ENCODE data around the gene RNASEH2C. TPM values are rescaled to one million over a fixed set of nuclear protein-coding genes. Genes with fewer than 3 reads are reported as not detected.

The RNASEH2C gene
- total RNA-seq, 1 experiment from 2014 or later = 96.2 TPM

DNA sequence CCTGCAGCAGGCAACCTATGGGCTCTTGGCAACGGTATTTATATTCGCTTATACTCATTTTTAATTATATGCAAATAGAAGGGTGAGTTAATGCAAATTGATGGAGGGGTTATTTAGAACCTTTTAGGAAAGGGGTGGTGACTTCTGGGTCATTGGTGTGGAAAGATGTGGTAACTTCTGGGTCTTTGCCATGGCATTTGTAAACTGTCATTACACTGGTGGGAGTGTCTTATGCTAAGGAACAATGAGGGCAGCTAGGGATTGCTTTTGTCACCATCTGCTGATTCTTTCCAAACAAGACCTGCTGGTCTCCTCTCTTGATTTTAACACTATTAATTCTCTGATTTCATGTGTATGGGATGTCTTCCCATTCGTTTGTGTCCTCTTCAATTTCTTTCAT lies 20.2 kb downstream of the RNASEH2C start:
- no peak for ATAC-seq
- POLR2A ChIA-PET (ENCODE audit: unreplicated experiment) = no interaction called here
- H3K27me3 ChIP-seq (ENCODE audit: low read length) = peaks cover 9% of the 10 kb centered on the region; the same call in 1 of the 2 replicates
- intact Hi-C loops (cut with micrococcal nuclease) = no loop called here
- CTCF ChIA-PET = no interaction called here
- TF ChIP-seq EZH2 (IDR thresholded peaks at IDR 0.05; ENCODE audit: low read length, unreplicated experiment) = no peak
- TF ChIP-seq CTCF (conservative IDR thresholded peaks at IDR 0.05; ENCODE audit: low read depth, low read length) = no peak
- no peak for TF ChIP-seq EZH2phosphoT487 (IDR thresholded peaks at IDR 0.05; ENCODE audit: borderline replicate concordance, low read length)
- no peak overlapping the region for H2AFZ ChIP-seq (ENCODE audit: low read length)
- no peak overlapping the region for H3K4me3 ChIP-seq (ENCODE audit: low read length)
- H3K4me2 ChIP-seq (ENCODE audit: low read length) = no peak overlapping the region
- H3K9me3 ChIP-seq (ENCODE audit: low read length) = no peaks in the 10 kb centered on the region
- H3K4me1 ChIP-seq (ENCODE audit: insufficient read depth, low read length) = peaks cover 8% of the 10 kb centered on the region
- no peaks in the 10 kb centered on the region for H3K36me3 ChIP-seq (ENCODE audit: low read depth, low read length)
- H3K79me2 ChIP-seq (ENCODE audit: low read length) = no peaks in the 10 kb centered on the region
- H3K9ac ChIP-seq (ENCODE audit: low read length) = no peak overlapping the region
- no peak overlapping the region for H3K27ac ChIP-seq (ENCODE audit: low read length)
- H4K20me1 ChIP-seq (ENCODE audit: low read length) = no peaks in the 10 kb centered on the region
- no peaks in the 10 kb centered on the region for H3F3A ChIP-seq (ENCODE audit: low read length, unreplicated experiment)
- H3K9me2 ChIP-seq (replicated peaks; ENCODE audit: low read length) = no peaks in the 10 kb centered on the region
- BruUV-seq (replicated peaks) = no TSS peak
- no peak for DNase-seq

DNA sequence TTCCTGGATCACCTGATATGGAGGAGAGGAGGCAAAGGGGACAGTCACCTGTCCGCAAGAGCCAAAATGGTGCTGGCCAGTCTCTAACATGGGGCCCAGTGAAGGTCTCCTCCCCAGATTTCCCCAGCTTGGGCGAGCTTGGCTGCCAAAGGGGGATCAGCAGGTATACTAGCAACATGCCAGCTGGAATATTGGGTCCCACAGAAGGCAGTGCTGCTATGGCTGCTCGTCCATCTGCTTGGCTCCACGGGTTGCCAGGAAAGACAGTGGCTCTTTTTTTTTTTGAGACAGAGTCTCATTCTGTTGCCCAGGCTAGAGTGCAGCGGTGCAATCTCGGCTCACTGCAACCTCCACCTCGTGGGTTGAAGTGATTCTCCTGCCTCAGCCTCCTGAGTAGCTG lies 21.3 kb downstream of the RNASEH2C start:
- no peak overlapping the region for H3K4me2 ChIP-seq (ENCODE audit: low read length)
- no TSS peak for BruUV-seq (replicated peaks)

More for the DNA sequence above, 21.3 kb downstream of the RNASEH2C start:
- TF ChIP-seq CTCF (conservative IDR thresholded peaks at IDR 0.05; ENCODE audit: low read depth, low read length) (no peak), EZH2 (IDR thresholded peaks at IDR 0.05; ENCODE audit: low read length, unreplicated experiment) (no peak), EZH2phosphoT487 (IDR thresholded peaks at IDR 0.05; ENCODE audit: borderline replicate concordance, low read length) (no peak)
- no peaks in the 10 kb centered on the region for H3K9me3 ChIP-seq (ENCODE audit: low read length)
- no peak overlapping the region for H3K4me3 ChIP-seq (ENCODE audit: low read length)
- DNase-seq (no peak), ATAC-seq (no peak)
- H3K9ac ChIP-seq (ENCODE audit: low read length) = no peak overlapping the region
- peaks cover 13% of the 10 kb centered on the region for H3K4me1 ChIP-seq (ENCODE audit: insufficient read depth, low read length)
- no peaks in the 10 kb centered on the region for H3K36me3 ChIP-seq (ENCODE audit: low read depth, low read length)
- H3K9me2 ChIP-seq (replicated peaks; ENCODE audit: low read length) = no peaks in the 10 kb centered on the region
- H4K20me1 ChIP-seq (ENCODE audit: low read length) = no peaks in the 10 kb centered on the region
- H3K27ac ChIP-seq (ENCODE audit: low read length) = no peak overlapping the region
- CTCF ChIA-PET = no interaction called here
- intact Hi-C loops (cut with micrococcal nuclease) = no loop called here
- POLR2A ChIA-PET (ENCODE audit: unreplicated experiment) = no interaction called here
- no peaks in the 10 kb centered on the region for H3K79me2 ChIP-seq (ENCODE audit: low read length)
- no peak overlapping the region for H2AFZ ChIP-seq (ENCODE audit: low read length)
- H3F3A ChIP-seq (ENCODE audit: low read length, unreplicated experiment) = no peaks in the 10 kb centered on the region
- H3K27me3 ChIP-seq (ENCODE audit: low read length) = peaks cover 9% of the 10 kb centered on the region; the same call in 1 of the 2 replicates

Data from PC-3 (cell line).